Cerebellar cortex (tissue), 1 donor: Measurements from ENCODE around the gene PSAP.

Experiments
- DNase-seq: peaks from one replicate; pipeline ENCODE4 v3.0.0-alpha.2; 2015; ENCODE audit warnings: low spot score

The PSAP gene

DNA sequence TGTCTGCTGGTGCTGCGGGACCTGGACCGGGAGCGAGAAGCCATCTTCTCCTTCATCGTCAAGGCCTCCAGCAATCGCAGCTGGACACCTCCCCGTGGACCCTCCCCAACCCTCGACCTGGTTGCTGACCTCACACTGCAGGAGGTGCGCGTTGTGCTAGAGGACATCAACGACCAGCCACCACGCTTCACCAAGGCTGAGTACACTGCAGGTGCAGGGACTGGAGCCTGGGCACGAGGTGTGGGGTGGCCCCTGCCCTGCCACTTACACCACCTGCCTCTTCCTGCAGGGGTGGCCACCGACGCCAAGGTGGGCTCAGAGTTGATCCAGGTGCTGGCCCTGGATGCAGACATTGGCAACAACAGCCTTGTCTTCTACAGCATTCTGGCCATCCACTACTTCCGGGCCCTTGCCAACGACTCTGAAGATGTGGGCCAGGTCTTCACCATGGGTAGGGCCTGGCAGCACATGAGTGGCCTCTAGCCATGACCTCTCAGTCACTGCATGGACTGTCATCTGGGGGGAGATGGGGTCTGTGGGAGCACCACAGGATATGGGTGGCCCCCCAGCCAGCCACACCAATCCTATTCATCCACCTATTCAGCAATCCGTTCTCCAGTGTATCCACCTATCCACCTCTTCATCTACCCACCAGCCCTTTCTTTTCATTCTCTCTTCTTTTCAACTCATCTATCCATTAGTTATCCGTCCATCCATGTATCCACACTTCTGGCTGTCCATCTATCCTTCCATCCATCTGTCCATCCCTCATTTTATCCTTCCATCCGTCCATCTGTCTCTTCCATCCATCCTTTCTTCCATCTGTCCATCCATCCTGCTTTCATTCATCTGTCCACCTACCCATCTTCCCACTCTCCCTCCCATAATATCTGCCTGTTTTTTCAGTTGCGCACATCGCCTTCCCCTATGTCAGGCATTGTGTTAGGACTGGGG, 43.2 kb downstream of the PSAP start:
- no peak for DNase-seq

DNA sequence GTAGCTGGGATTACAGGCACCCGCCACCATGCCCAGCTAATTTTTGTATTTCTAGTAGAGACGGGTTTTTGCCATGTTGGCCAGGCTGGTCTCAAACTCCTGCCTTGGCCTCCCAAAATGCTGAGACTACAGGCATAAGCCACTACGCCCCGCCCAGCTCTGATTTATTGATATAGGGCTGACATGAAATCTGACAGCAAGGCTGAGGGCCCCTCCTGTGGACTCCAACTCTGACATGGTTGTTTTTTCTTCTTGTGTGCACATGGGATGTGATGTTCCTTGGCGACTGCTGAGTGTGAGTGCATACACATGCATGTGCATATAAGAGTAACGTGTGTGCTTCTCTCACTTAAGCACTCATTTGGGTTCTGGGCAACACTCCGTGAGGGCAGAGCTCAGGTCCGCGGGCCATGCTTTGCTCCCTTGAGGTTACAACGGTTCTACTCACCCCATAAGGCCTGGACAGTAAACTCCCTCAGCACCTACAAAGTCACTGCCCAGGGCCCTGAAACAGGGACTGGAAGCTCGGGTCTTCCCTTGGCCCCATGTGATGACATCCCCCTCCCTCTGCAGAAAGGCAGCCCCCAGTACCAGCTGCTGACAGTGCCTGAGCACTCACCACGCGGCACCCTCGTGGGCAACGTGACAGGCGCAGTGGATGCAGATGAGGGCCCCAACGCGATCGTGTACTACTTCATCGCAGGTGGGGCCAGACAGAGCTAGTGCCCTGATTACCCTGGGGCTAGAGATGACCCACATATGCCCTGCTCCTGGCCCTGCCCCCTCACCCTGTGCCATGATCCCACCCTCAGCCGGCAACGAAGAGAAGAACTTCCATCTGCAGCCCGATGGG, 44.1 kb downstream of the PSAP start:
- DNase-seq, result no peak

DNA sequence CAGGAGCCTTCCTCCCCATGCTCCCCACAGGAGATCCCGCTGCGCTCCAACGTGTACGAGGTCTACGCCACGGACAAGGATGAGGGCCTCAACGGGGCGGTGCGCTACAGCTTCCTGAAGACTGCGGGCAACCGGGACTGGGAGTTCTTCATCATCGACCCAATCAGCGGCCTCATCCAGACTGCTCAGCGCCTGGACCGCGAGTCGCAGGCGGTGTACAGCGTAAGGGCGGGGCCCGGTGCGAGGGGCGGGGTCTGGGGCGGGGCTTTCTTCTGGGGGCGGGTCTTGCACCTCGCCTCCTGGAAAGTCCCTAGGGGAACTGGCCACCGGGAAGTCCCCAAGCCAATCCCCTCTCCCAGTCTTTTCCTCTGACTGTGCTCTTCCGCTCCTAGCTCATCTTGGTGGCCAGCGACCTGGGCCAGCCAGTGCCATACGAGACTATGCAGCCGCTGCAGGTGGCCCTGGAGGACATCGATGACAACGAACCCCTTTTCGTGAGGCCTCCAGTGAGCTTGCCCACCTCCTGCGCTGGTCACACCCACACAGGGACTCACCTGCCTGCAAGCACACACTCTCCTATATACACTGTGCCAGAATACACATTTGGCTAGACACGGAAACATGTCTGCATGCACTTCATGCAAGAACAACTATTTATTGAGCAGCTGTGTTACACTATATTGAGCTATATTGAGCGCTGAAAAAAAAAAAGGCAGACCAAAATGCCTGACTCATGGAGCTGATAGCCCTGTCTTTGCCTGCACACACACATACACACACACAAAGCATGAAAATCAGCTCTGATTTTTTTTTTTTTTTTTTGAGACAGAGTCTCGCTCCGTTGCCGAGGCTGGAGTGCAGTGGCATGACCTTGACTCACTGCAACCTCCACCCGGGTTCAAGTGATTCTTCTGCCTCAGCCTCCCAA, 45.0 kb downstream of the PSAP start:
- DNase-seq, result no peak

DNA sequence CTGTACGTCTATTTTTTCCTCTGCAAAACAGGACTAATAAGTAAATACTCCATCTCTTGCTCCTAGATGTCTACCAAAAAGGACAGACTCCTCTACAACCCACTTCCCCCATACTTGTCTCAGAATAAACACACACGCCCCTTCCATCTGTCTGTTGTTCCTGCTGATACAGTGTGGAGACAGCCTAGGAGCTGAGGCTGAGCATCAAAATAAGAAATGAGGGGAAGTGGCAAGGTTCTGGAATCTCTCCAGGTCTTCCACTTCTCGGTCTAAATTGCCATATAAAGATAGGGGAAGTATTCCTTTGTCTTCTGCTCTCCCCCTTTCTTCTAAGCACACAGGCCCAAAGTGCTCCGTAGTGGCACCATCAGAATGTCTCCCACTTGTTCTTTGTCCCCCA, 47.0 kb downstream of the PSAP start:
- DNase-seq, result no peak

DNA sequence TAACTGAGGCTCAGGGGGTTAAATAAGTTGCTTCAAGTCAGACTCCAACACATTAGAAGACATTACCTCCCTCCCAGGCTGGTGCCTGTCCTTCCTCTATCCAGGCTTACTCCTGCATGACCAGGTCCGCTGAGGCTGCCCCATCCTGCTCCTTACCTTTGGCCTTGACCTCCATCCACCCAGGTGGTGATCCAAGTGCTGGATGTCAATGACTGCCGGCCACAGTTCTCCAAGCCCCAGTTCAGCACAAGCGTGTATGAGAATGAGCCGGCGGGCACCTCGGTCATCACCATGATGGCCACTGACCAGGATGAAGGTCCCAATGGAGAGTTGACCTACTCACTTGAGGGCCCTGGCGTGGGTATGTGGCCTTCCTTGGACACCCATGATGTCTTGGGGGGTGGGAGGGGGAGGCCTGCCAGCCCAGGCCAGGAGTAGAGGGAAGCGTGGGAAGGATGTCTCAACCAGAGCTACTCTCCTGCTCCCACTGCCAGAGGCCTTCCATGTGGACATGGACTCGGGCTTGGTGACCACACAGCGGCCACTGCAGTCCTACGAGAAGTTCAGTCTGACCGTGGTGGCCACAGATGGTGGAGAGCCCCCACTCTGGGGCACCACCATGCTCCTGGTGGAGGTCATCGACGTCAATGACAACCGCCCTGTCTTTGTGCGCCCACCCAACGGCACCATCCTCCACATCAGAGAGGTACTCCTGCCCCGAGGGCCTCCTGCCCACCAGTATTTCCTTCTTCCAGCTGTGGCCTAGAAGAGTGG, 48.1 kb downstream of the PSAP start:
- no peak for DNase-seq

DNA sequence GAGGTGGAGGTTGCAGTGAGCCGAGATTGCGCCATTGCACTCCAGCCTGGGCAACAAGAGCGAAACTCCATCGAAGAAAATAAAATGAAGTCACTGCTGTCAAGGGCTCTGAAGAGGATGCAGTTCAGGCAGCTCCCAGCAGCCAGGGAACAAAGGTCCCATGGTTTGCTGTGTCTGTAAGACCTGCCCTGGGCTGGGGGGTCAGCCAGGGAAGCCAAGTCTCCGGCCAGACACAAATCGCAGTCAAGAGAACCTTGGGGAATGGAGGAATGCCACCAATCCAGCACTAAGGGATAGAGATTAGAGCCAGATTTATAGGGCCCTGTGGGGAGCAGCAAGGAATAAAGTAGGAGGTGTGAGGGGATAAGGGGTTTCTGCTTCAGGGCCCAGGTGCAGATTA, 48.8 kb downstream of the PSAP start:
- no peak for DNase-seq

DNA sequence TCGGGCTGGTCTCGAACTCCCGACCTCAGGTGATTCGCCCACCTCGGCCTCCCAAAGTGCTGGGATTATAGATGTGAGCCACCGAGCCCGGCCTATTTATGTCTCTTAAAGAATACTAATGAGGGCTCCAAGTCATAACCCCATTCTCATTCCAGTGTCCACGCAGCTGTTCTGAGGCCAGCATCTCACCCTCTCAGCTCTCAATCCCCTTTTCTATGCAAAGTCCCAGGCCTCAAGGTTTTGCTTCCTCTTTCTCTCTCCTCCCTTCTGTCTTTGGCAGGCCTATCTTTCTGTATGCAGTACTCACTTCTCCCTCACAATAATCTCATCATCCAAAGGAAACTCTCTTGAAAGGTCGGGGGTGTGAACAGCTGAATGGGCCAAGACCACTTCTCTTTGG, 49.7 kb downstream of the PSAP start:
- DNase-seq, result no peak

DNA sequence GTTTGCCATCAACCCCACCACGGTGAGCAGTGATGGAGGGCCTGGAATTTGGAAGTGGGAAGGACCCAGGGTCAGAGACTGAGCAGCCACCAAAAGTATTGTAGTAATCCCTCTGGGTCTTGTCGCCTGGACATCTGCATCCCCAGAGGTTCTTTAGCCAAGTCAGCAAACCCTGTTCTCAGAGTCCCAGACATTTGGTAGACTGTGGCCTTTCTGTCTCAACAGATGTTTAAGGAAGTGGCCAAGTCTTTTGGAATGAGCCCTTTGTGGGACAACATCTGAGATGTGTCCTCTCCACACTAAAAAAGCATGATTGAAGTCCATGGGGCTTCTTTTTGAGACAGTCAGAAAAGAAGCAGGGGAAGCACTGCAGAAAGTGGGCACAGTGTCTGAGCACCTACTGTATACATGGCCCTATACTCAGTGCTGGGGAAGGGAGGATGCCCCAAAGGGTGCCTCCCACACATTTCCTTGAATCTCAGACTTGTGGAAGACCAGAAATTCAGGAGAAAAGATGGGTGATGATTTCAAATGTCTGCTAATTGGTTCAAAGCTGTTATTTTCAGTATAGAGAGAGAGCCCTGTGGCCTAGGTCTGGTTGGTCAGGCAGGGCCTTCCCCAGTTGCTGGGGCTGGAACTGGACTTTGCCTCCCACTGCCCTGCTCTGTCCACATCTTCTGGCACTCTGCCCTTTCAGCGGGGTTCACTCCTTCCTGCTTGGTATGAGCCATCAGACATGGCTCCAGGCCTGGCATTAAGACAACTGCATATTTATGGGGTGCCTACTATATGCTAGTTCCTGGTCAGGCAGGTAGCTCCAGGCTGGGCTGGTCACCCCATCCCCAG, 51.2 kb downstream of the PSAP start:
- no peak for DNase-seq

DNA sequence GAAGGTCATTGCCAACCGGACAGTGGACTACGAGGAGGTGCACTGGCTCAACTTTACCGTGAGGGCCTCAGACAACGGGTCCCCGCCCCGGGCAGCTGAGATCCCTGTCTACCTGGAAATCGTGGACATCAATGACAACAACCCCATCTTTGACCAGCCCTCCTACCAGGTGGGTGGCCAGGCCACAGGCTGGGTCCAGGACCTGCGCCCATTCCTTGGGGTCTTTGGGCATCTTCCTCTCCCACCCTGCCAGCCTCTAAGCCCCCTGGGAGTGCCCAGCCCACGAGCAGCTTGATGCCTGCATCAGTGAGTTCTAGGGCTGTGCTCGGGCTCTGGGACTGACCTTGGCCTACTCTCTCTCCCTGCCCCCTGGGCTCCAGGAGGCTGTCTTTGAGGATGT, 51.9 kb downstream of the PSAP start:
- DNase-seq, result no peak

DNA sequence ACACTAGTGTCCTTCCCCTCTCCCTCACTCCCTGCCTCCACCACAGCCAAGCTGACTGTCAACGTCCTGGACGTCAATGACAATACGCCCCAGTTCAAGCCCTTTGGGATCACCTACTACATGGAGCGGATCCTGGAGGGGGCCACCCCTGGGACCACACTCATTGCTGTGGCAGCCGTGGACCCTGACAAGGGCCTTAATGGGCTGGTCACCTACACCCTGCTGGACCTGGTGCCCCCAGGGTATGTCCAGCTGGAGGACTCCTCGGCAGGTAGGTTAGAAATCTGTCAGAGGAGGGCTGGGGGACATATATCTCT, 52.8 kb downstream of the PSAP start:
- no peak for DNase-seq

DNA sequence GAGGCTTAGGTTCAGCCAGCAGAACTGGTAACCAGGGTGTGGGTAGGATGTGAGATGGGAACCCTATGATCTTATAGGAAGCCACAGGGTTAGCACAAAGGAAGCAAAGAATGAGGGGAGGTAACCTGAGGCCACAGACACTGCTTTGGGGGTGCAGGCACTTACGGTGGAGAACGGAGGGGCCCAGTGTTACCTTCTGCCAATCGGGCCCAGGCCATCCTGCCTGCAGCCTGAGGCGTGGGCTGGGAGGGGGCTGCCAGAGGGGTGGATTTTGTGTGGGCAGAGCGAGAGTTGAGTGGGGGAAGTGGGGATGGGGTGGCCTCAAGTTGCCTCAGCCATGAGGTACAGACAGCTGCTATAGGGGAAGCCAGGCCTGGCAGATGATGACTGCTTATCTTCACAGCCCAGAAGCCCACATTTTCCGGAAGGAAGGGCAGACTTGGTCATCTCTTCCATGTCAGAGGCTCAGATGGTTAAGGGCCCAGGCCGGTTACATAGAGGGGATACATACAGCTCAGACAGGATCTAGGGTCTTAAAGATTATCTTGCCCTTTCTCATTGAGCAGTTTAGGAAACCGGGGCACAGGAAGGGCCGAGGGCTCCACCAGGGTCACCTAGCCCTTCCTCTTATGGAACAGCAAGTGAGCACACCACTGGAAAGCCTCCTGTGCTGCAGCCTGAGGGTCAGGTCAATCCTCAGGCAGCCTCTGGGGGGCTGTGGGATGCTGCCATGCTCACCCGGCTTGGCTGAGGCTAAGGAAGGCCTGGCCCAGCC, 53.3 kb downstream of the PSAP start:
- DNase-seq, result no peak

DNA sequence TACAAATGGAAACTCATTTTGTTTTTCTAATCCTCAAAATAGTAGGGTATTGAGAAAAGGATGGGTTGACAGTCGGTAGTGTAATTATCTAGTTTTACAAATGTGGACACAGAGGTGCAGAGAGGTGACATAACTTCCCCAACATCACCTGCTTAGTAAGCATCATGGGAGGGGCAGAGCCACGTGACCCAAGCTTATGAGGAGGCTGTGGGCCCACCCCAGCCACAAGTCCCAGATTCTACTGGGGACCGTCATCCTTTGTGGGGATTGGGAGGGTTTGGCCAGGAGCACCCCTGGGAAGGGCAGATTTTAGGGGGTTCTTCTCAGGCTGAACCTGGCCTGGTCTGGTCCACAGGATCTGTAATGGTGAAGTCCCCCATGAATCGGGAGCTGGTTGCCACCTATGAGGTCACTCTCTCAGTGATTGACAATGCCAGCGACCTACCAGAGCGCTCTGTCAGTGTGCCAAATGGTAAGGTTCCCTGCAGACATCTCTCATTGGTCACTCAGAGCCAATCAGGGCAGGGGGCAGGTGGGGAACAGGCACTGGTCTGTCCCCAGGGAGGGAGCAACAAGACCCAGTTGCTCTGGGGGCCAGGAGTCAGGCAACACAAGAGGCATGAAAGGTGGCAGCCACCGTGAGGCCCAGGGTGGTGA, 54.2 kb downstream of the PSAP start:
- no peak for DNase-seq

DNA sequence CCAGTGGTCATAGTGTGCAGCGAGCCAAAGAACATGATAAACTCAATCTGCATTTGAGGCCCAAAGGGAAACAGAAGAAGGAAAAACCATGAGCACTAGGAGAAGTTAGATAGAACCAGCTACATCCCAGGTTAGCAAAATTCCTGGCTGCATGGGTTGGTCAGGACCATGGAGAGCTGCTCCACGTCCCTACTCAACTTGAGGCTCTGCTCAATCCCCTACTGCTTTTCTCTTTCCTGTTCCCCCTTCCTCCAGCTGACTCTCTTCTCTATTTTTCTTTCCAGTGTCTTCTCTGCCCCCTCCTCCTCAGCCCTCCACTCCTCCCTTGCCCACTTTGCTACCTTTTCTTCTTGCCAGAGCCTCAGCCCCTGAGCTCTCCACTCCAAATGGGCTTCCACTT, 55.8 kb downstream of the PSAP start:
- no peak for DNase-seq

DNA sequence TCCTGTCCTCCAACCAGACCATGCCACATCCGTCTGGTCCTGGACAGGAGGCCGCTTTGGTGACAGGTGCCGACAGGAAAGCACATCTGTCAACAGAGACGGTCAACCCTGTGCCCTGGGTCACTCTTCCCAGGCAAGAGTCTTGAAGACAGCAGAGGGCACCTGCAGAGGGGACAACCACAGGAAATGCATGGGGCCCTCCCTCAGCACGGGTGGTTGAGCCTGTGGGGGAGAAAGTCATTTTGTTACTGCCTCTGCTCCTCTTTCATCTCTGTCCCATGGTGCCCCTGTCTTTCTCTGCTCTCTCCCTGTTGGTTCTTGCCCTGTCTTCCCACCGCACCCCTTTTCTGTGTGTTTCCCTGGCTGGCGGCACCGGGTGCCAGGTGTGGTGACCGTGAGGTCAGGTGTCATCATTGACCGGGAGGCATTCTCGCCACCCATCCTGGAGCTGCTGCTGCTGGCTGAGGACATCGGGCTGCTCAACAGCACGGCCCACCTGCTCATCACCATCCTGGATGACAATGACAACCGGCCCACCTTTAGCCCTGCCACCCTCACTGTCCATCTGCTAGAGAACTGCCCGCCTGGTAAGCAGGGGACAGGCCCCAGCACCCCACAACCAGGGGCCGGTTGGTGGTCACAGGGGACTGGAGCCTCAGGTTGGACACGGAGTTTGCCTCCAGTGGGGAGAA, 60.2 kb downstream of the PSAP start:
- no peak for DNase-seq

DNA sequence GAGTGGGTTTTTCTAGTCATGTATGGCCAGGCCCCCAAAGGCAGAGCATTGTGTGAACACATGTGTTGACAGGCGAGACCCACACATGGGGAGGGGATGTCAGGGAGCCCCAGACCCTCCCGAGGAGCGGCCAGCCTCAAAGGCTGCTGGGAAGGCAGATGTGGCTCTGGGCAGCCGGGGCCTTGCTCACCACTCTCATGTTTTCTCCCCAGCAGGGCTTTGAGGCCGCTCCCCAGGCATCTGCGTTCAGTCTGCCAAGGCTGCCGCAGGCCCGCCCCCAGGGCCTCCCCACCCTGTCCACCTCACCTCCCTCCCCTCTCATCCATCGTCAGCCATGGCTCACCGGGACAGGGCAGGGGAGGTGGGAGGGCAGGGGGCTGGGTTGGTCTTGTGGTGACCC, 61.2 kb downstream of the PSAP start:
- no peak for DNase-seq

DNA sequence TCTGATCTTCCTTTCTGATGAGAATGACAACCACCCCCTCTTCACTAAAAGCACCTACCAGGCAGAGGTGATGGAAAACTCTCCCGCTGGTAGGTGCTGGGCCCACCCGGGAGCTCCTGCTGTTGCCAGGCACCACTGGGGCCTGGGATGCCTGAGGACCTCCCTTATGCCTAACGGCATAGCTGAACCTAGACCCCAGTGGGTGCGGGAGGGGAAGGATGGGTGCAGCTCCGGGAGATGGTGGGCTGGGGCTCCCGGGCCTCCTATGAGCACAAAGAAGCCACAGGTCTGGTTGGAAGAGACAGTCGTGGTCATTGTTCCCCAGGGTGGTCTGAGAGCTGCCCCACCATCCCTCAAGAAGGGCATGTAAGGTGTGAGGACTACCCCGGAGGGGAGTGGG, 62.1 kb downstream of the PSAP start:
- DNase-seq, result no peak

DNA sequence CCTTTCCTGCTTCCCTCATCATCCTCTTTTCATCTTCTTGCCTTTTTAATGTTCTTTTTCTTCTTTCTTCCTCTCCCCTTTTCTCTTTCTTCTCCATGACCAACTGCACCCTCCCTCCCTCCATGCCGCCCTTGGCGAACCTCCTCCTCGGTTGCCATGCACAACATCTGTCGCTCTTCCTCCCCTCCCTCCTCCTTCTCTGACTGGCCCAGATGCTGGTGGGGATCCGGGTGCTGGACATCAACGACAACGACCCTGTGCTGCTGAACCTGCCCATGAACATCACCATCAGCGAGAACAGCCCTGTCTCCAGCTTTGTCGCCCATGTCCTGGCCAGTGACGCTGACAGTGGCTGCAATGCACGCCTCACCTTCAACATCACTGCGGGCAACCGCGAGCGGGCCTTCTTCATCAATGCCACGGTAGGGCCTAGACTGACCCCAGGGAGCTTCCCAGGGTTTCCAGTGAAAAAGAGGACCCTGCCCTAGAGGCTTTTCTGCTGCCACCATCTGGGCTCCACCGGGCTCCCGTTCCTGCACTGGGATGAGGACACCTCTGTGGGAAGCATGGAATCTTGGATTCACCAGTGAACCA, 66.3 kb downstream of the PSAP start:
- no peak for DNase-seq
